Activated CD4-positive, alpha-beta T cell treated with anti-CD3 and anti-CD28 coated beads, Interleukin-2, amount 10 ng/mL, durations not matched to agents 24 days and 14 days (primary cell): ENCODE measurements around the gene LPP. TPM values are rescaled to one million over a fixed set of nuclear protein-coding genes. Genes with fewer than 3 reads are reported as not detected.

Experiments used
- DNase-seq: peaks from one replicate; pipeline ENCODE4 v3.0.0; 2022
- H3K27ac Mint-ChIP-seq: one replicate; pipeline ENCODE4 v1.8.0; 2022; ENCODE audit warnings: mild to moderate bottlenecking, mixed read lengths
- H3K27me3 Mint-ChIP-seq: one replicate; pipeline ENCODE4 v1.8.0; 2022; ENCODE audit warnings: mixed read lengths
- H3K36me3 Mint-ChIP-seq: one replicate; pipeline ENCODE4 v1.8.0; 2022; ENCODE audit warnings: low read depth, mild to moderate bottlenecking, mixed read lengths
- H3K4me1 Mint-ChIP-seq: one replicate; pipeline ENCODE4 v1.8.0; 2021; ENCODE audit warnings: mixed read lengths
- H3K4me3 Mint-ChIP-seq: one replicate; pipeline ENCODE4 v1.8.0; 2022; ENCODE audit warnings: mild to moderate bottlenecking, moderate library complexity, mixed read lengths
- H3K9me3 Mint-ChIP-seq: one replicate; pipeline ENCODE4 v1.8.0; 2021; ENCODE audit warnings: mixed read lengths
- intact Hi-C: fragments of 100-400 bp; cut with micrococcal nuclease; formaldehyde crosslinking; loops from one replicate; pipeline ENCODE4 v1.15.1; 2023
- total RNA-seq: library from RNA; stranded (reverse); gene quantifications from 2 replicates; pipeline ENCODE4 v1.2.3, GENCODE V29; 2022

Gene LPP
- total RNA-seq, 1 donor from 2014 or later, result 41.4 TPM

DNA sequence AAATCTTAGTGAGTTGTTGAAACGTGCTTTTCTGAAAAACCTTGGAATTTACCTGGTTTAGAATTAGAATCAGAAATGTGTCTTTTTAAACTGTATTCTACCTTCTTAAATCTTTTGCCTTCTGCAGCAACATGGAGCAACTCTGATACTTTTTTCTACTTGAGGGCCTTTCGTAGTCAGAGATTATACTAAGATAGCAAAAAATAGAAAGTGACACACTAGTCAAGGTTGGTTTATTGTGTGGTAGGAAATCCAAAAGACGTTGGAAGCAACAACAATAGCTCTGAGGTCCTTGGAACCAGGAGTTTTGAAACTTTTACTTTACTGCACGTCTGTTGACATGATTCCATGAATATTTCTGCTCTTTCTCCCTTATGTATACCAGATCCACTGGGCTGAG is 294.9 kb downstream of the LPP start:
- Mint-ChIP-seq H3K27ac (no peak overlapping the region), H3K4me1 (peaks cover 16% of the 10 kb centered on the region), H3K9me3 (peaks cover 8% of the 10 kb centered on the region), H3K27me3 (no peaks in the 10 kb centered on the region), H3K4me3 (no peak overlapping the region), H3K36me3 (peaks cover 11% of the 10 kb centered on the region)
- DNase-seq, result no peak
- intact Hi-C loops, result no loop called here

DNA sequence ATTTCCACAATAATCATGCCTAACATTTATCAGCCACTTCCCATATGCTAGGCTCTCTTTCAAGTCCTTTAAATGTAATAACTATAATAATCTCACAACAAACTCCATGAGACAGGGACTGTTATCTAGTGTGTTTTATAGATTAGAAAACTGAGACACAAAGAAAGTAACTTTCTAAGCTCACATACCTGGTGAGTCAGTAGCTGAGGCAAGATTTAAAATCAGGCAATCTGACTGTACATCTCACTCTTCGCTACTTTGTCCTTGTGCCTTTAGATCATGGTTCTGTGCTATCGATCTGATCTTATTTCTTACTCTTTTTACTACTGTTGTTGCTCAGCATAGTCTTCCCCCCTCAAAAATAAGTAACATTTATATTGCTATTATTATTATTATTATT is 295.5 kb downstream of the LPP start:
- intact Hi-C loops, result no loop called here
- Mint-ChIP-seq H3K4me3 (no peak overlapping the region), H3K27ac (no peak overlapping the region), H3K27me3 (no peaks in the 10 kb centered on the region), H3K4me1 (peaks cover 15% of the 10 kb centered on the region), H3K9me3 (peaks cover 8% of the 10 kb centered on the region), H3K36me3 (peaks cover 11% of the 10 kb centered on the region)
- DNase-seq, result no peak

DNA sequence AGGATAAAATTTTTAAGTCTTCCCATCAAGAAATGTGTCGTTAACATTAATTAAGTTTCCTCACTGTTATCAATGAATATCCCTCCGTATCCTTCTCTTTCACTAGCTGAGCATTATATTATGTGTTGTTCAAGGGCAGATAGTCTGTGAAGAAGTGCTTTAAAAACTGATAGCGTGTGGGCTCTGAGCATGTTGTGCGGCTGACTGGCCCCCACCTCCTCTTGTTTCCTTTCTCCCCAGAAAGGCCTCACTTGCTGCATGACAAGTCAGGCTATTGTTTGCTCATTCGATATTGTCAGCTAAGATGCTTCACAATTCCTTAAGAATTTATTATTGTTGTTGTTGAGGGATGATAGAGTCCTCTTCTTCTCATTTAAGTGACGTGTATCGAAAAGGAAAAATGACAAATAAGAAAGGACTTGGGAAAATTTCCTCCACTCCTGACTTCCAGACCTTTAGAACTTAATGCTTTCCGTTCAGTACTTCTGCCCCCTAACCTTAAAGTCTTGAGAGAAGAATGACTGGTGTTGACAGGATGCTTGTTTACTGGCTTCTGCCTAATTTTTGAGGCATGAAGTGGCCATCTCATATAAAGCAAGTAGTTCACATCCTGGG is 298.3 kb downstream of the LPP start:
- no peak overlapping the region for H3K27ac Mint-ChIP-seq
- H3K36me3 Mint-ChIP-seq, result no peaks in the 10 kb centered on the region
- DNase-seq, result no peak
- H3K4me3 Mint-ChIP-seq, result no peak overlapping the region
- H3K9me3 Mint-ChIP-seq, result no peaks in the 10 kb centered on the region
- no peaks in the 10 kb centered on the region for H3K27me3 Mint-ChIP-seq
- H3K4me1 Mint-ChIP-seq, result peaks cover 1% of the 10 kb centered on the region
- intact Hi-C loops, result no loop called here

DNA sequence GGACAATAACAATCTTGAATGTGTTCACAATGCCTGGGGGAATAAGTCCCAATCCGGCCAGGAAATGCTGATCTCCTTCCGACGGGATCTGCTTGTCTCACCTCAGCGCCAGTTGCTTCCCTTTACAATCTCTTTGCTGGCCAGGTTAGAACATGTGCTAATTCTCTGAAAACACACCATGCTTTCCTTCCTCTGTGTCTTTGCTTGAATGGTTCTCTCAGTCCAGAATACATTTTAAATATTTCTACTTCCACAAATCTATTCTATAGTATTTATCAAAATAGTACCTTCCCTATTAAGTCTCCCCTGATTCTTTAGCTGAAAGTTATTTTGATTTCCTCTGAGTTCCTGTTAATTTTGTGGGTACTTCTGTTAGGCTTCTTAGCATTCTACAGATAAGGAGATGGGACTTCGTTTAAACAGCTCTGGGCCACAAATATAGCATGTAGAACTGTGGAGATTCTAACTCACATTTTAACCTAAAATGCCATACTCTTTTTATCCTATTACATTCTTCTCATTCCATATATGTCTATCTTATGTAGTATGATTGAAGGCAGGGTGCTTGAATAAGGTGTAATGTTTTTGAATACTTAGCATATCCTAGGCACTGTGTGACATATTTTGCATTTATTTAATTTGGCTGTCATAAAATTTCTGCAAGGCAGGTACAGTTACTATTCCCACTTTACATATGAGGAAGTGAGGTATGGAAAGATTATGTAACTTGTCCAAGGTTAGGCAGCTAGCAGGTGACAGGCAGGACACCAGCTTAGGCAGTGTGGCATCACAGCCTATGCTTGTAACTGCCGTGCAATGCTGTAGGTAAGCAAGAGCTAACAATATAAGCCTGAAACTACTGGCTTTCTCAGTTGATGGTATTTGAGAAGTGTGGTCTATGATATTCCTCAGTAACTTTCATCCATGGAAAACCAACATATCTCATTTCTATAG is 299.8 kb downstream of the LPP start:
- peaks cover under 1% of the 10 kb centered on the region for H3K4me1 Mint-ChIP-seq
- H3K4me3 Mint-ChIP-seq, result no peak overlapping the region
- H3K36me3 Mint-ChIP-seq, result no peaks in the 10 kb centered on the region
- H3K27me3 Mint-ChIP-seq, result no peaks in the 10 kb centered on the region
- intact Hi-C loops, result no loop called here
- no peak overlapping the region for H3K27ac Mint-ChIP-seq
- DNase-seq, result no peak
- no peaks in the 10 kb centered on the region for H3K9me3 Mint-ChIP-seq

DNA sequence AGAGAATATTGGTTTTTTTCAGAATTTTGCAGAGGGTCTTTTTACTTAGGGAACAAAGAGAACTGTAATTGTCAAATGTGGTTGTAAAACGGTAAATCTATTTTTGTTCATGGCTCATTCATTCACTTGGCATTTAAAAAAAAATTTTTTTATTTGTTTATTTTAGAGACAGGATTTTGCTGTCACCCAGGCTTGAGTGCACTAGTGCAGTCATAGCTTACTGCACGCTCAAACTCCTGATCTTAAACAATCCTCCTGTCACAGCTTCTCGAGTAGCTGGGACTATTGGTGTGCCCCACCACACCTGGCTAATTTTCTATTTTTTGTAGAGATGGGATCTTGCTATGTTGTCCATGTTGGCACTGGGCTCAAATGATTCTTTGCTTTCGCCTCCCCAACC is 301.8 kb downstream of the LPP start:
- Mint-ChIP-seq H3K36me3 (no peaks in the 10 kb centered on the region), H3K27me3 (no peaks in the 10 kb centered on the region), H3K9me3 (no peaks in the 10 kb centered on the region), H3K4me3 (no peak overlapping the region), H3K4me1 (no peaks in the 10 kb centered on the region), H3K27ac (no peak overlapping the region)
- no peak for DNase-seq
- intact Hi-C loops, result no loop called here

DNA sequence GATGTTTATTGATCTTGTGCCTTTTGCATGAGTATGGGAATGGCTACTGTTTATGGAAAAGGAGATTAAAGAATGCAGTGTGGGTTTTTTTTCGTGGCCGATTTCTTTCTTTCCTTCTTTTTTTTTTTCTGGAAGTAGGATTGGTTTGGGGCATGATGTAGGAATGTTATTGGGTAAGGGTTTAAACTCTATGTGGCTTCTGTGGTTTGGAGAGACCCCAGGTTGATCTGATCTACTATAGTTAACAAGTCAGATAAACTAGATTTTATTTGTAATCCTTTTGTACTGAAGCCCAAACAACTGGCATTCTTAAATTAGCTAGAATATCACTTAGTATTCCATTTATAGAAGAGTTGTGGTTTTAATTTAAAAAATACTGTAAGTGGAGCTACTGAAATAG is 304.8 kb downstream of the LPP start:
- DNase-seq, result no peak
- Mint-ChIP-seq H3K27ac (no peak overlapping the region), H3K9me3 (peaks cover 3% of the 10 kb centered on the region), H3K4me1 (no peaks in the 10 kb centered on the region), H3K4me3 (no peak overlapping the region), H3K36me3 (peaks cover 2% of the 10 kb centered on the region), H3K27me3 (no peaks in the 10 kb centered on the region)
- intact Hi-C loops, result no loop called here

DNA sequence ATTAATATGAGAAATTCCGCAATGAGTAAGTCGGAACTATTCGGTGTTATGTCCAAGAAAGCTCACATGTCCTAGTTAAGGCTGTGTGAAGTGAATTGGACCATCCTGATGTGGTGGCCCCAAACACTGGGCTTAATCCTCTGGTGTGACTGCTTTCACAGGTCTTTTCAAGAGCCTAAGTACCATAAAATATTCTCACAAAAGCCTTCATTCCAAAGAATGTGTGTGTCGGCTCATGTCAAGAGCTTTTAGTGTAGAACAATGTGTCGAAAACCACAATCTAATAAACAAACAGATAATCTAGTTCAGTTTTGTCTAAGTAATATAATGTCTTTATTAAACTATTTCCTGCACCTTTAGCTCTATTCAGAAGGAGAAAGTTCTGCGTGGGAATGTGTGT is 311.4 kb downstream of the LPP start:
- Mint-ChIP-seq H3K36me3 (peaks cover 17% of the 10 kb centered on the region), H3K27ac (no peak overlapping the region), H3K4me1 (peaks cover 3% of the 10 kb centered on the region), H3K27me3 (no peaks in the 10 kb centered on the region), H3K9me3 (peaks cover 12% of the 10 kb centered on the region), H3K4me3 (no peak overlapping the region)
- DNase-seq, result no peak
- intact Hi-C loops, result no loop called here

DNA sequence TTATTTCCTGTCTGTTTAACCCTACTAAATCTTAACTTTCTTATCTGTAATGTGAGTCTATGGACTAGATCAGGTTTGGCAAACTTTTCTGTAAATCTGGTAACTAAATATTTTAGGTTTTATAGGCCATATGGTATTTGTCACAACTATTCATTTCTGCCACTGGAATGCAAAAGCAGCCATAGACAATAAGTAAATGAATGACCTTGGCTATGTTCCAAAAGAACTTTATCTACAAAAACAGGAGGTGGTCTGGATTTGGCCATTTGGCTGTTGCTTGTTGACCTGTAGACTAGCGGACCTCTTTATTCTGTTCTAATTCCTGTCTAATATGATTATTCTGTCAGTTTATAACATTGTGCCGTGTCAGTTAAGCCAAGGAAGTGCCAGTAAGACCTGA is 314.2 kb downstream of the LPP start:
- DNase-seq, result no peak
- intact Hi-C loops, result no loop called here
- H3K4me3 Mint-ChIP-seq, result no peak overlapping the region
- peaks cover 3% of the 10 kb centered on the region for H3K4me1 Mint-ChIP-seq
- peaks cover 17% of the 10 kb centered on the region for H3K36me3 Mint-ChIP-seq
- no peak overlapping the region for H3K27ac Mint-ChIP-seq
- H3K9me3 Mint-ChIP-seq, result peaks cover 12% of the 10 kb centered on the region
- H3K27me3 Mint-ChIP-seq, result no peaks in the 10 kb centered on the region

DNA sequence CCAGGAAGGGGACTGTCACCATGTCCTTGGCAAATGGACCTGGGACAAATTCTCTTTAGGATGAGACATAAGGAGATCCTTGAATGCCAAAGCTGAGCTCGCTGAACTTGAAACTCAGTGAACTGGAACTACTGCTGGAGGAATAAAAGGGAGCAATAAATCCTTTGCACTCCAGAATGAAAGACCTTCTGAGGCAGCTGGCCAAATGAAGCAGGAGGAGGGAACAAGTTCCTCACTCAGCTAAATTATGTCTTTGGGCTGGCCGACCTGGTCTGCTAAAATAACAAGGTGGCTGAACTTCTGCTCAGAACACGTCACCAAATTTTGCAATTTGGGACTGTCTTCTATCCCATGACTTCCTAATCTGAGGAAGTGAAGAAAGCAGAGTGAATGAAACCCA is 314.7 kb downstream of the LPP start:
- no peak overlapping the region for H3K4me3 Mint-ChIP-seq
- H3K4me1 Mint-ChIP-seq, result peaks cover 3% of the 10 kb centered on the region
- no peak overlapping the region for H3K27ac Mint-ChIP-seq
- DNase-seq, result no peak
- peaks cover 12% of the 10 kb centered on the region for H3K9me3 Mint-ChIP-seq
- H3K27me3 Mint-ChIP-seq, result no peaks in the 10 kb centered on the region
- intact Hi-C loops, result no loop called here
- H3K36me3 Mint-ChIP-seq, result peaks cover 17% of the 10 kb centered on the region

DNA sequence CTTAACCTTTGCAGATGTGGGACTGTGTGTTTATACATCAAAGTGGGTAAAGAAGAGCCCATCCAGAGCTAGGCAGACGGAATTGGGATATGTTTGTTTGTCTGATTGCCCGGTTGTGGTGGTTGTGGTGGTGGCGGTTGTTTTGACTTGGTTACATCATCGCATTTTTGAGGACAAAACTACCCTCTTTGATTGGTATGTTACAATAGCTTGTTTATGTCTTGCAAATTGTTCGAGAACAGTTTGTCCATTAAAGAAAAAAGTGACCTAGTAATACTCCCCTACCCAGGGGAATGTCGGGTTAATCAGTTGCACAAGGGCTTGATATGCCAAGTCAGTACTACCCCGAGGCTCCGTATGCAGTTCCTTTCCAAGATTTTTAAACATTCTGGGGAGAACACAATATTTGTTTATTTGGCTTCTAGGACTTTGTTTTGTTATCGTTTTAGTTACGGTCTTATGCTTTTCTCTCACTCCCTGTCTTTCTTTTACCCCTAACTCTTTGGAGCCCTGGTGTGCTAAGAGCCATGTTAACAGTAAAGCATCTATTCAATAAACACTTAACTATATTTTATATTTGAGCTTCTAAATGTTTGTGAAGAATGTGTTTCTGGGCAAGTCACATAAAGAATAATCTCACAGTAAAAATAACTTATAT is 315.4 kb downstream of the LPP start:
- H3K9me3 Mint-ChIP-seq, result peaks cover 12% of the 10 kb centered on the region
- H3K27ac Mint-ChIP-seq, result no peak overlapping the region
- no peaks in the 10 kb centered on the region for H3K27me3 Mint-ChIP-seq
- peaks cover 17% of the 10 kb centered on the region for H3K36me3 Mint-ChIP-seq
- intact Hi-C loops, result no loop called here
- no peak overlapping the region for H3K4me3 Mint-ChIP-seq
- peaks cover 3% of the 10 kb centered on the region for H3K4me1 Mint-ChIP-seq
- DNase-seq, result no peak

DNA sequence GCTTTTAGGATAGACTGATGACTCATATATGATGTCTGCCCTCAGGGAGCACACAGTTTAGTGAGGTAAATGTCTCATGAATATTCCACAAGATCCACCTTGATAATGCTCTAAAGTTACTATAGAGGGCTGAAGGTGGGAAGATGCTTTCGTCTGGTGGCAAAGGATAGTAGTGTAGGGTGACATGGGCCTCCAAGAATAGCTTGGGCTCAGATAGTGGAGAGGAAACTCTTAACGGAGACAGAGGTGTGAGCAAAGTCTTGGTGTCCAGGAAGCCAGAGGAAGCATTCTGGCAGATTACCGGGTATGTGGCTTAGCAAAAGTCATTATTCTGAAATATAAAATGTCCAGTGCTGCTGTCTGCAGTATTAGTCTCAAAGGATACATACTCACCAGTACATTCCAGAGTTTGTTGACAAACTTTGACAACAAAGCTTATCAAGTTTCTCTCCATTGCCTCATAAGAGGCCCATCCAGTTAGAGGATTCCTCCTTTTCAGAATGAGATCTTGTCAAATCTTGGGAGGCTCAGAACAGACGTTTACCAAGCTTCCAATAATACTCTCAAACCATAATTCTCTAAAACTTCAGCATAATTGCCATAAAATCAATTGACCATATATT is 316.7 kb downstream of the LPP start:
- Mint-ChIP-seq H3K36me3 (peaks cover 17% of the 10 kb centered on the region), H3K27ac (no peak overlapping the region), H3K4me3 (no peak overlapping the region), H3K9me3 (peaks cover 10% of the 10 kb centered on the region), H3K27me3 (no peaks in the 10 kb centered on the region), H3K4me1 (peaks cover 1% of the 10 kb centered on the region)
- no peak for DNase-seq
- intact Hi-C loops, result no loop called here

DNA sequence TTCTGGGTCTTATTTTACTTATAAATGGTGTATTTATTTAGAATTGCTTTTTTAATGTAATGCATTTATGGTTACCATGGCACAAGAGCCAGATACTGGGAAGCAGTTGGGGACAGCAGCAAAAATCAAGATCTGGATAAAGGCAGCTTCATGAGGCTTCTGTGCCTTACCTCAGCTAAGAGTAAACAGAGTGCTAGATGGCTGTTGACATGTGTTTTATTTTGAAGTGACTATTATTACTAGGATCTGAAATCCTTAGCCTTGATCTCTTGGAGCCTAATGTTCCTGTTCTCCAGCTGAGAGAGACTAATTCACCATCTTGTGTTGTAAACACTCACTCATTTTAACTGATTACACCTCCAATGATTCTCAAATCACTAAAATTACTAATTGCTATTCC is 317.8 kb downstream of the LPP start:
- Mint-ChIP-seq H3K27ac (no peak overlapping the region), H3K9me3 (peaks cover 8% of the 10 kb centered on the region), H3K4me3 (no peak overlapping the region), H3K4me1 (no peaks in the 10 kb centered on the region), H3K27me3 (no peaks in the 10 kb centered on the region), H3K36me3 (peaks cover 20% of the 10 kb centered on the region)
- intact Hi-C loops, result no loop called here
- DNase-seq, result no peak

DNA sequence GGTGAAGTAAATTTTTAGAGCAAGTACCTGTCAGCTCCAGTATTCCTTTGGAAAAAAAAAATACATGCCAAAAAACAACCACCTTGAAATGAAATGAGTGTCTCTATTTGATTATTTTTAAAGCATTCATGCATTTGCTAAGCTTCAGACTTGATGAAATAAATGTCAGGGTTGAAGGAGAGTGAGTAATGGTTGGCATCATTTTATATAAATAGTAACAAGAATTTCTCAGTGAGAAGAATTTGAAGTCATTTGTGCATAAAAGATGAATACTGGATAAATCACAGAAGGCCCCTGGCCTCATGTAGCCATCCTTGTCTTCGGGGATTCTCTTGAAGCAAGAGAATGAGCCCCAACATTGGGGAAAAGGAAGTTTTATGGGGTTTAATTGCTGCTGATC is 318.4 kb downstream of the LPP start:
- peaks cover 7% of the 10 kb centered on the region for H3K9me3 Mint-ChIP-seq
- intact Hi-C loops, result no loop called here
- H3K4me3 Mint-ChIP-seq, result no peak overlapping the region
- peaks cover 20% of the 10 kb centered on the region for H3K36me3 Mint-ChIP-seq
- H3K27me3 Mint-ChIP-seq, result no peaks in the 10 kb centered on the region
- H3K27ac Mint-ChIP-seq, result no peak overlapping the region
- H3K4me1 Mint-ChIP-seq, result no peaks in the 10 kb centered on the region
- DNase-seq, result no peak

DNA sequence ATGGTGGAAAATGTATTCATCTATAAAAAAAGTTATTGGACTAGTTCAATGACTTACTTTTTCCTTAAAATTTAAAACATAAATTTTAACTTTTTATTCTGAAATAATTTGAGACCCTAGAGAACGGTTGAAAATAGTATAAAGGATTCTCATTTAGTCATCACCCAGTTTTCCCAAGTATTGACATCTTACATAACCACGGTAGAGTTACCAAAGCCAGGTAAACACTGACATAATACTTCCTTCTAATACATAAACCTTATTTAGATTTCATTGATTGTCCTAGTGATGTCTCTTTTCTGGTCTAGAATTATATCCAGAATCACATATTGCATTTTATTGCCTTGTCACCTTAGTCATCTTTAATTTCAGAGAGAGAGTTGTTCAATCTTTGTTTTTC is 319.1 kb downstream of the LPP start:
- Mint-ChIP-seq H3K27ac (no peak overlapping the region), H3K36me3 (peaks cover 19% of the 10 kb centered on the region), H3K9me3 (peaks cover 3% of the 10 kb centered on the region), H3K4me1 (peaks cover 3% of the 10 kb centered on the region), H3K27me3 (no peaks in the 10 kb centered on the region), H3K4me3 (no peak overlapping the region)
- no peak for DNase-seq
- intact Hi-C loops, result no loop called here
